Testis (tissue), 2 donors: ENCODE measurements around the gene CD177.
"Not testable (repeated sequence)": the region's sequence is repeated elsewhere in the genome, so short reads cannot be mapped to it uniquely, and the experiment has no call there.

Source experiments
- CTCF ChIP-seq, 3 experiments: fragments of 450-650 bp in 2 of 3; fragments of 200-600 bp in 1 of 3; sonication (generic) in 1 of 3; IDR thresholded peaks; one replicate each; pipeline ENCODE4 v1.5.1; 2016 to 2019; ENCODE audit warnings: antibody characterized with exemption in 3 of 3, mild to moderate bottlenecking in 2 of 3, moderate library complexity in 1 of 3
- POLR2A ChIP-seq: fragments of 450-650 bp; IDR thresholded peaks from one replicate; pipeline ENCODE4 v1.6.1; 2017; ENCODE audit warnings: antibody characterized with exemption, mild to moderate bottlenecking, moderate library complexity

GRCh38 chr19:43328561-43328960, 24.9 kb upstream of the CD177 start:
- not testable (repeated sequence) for TF ChIP-seq CTCF (IDR thresholded peaks at IDR 0.05); POLR2A
